HL-60 (cell line): Measurements from ENCODE around the gene LRP1B.

ENCODE experiments used
- DNase-seq, 2 experiments: peaks; one replicate each; pipeline ENCODE4 v3.0.0-alpha.2; 2010 to 2020; ENCODE audit warnings: low read depth in 1 of 2, low spot score in 1 of 2
- H3K27ac ChIP-seq: fragments of 250-450 bp; sonication (Bioruptor Pico); replicated peaks from 2 replicates; pipeline ENCODE4 v1.5.1; 2020; ENCODE audit warnings: mild to moderate bottlenecking, moderate library complexity
- H3K27me3 ChIP-seq: fragments of 250-450 bp; sonication (Bioruptor Pico); 2 replicates; pipeline ENCODE4 v1.5.1; 2021; ENCODE audit warnings: mild to moderate bottlenecking, moderate library complexity; ENCODE audit not compliant: insufficient read depth, poor library complexity, severe bottlenecking
- H3K4me3 ChIP-seq: replicated peaks from 2 replicates; pipeline ENCODE4 v1.5.1; 2011; ENCODE audit warnings: mild to moderate bottlenecking, control low read depth, low read length; ENCODE audit not compliant: insufficient read depth
- CTCF ChIP-seq: IDR thresholded peaks from one replicate; pipeline ENCODE4 v1.5.1; 2011; ENCODE audit warnings: low read length, control low read depth, inconsistent platforms; ENCODE audit not compliant: insufficient read depth
- GABPA ChIP-seq: IDR thresholded peaks from 2 replicates; pipeline ENCODE4 v1.6.1; 2012; ENCODE audit warnings: low read depth
- POLR2AphosphoS5 ChIP-seq: IDR thresholded peaks from 2 replicates; pipeline ENCODE4 v1.6.1; 2012; ENCODE audit warnings: low read depth
- SPI1 ChIP-seq: IDR thresholded peaks from 2 replicates; pipeline ENCODE4 v1.6.1; 2012; ENCODE audit warnings: low read depth, mild to moderate bottlenecking, borderline replicate concordance
- TF ChIP-seq, protein P1 (sequence below): IDR thresholded peaks from 2 replicates; pipeline ENCODE4 v1.6.1; 2012; ENCODE audit warnings: low read depth; ENCODE audit not compliant: insufficient replicate concordance

The LRP1B gene

DNA sequence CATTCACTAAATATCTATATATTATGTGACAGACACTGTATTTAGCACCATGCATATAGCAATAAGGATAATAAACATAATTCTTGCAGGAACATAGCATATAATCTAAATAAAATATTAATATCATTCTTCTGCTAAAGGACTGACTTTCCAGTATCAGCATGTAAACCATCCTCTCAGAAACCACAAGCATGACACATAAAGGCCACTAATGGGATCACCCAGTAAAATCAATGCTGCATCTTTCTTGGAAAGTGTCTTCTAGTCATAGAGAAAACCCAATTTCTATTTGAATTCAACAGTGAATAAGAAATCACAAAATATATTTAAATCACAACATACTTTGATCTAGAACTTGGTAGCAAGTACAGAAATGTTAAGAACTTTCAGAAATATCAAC lies 5.8 kb upstream of the LRP1B start:
- no peak overlapping the region for H3K27ac ChIP-seq
- no peak overlapping the region for H3K4me3 ChIP-seq
- DNase-seq, result no peak
- no peak for TF ChIP-seq SPI1
- TF ChIP-seq POLR2AphosphoS5, result no peak
- TF ChIP-seq, protein P1, sequence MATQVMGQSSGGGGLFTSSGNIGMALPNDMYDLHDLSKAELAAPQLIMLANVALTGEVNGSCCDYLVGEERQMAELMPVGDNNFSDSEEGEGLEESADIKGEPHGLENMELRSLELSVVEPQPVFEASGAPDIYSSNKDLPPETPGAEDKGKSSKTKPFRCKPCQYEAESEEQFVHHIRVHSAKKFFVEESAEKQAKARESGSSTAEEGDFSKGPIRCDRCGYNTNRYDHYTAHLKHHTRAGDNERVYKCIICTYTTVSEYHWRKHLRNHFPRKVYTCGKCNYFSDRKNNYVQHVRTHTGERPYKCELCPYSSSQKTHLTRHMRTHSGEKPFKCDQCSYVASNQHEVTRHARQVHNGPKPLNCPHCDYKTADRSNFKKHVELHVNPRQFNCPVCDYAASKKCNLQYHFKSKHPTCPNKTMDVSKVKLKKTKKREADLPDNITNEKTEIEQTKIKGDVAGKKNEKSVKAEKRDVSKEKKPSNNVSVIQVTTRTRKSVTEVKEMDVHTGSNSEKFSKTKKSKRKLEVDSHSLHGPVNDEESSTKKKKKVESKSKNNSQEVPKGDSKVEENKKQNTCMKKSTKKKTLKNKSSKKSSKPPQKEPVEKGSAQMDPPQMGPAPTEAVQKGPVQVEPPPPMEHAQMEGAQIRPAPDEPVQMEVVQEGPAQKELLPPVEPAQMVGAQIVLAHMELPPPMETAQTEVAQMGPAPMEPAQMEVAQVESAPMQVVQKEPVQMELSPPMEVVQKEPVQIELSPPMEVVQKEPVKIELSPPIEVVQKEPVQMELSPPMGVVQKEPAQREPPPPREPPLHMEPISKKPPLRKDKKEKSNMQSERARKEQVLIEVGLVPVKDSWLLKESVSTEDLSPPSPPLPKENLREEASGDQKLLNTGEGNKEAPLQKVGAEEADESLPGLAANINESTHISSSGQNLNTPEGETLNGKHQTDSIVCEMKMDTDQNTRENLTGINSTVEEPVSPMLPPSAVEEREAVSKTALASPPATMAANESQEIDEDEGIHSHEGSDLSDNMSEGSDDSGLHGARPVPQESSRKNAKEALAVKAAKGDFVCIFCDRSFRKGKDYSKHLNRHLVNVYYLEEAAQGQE, result no peak
- no peak for TF ChIP-seq CTCF
- H3K27me3 ChIP-seq, result peaks cover 13% of the 10 kb centered on the region

DNA sequence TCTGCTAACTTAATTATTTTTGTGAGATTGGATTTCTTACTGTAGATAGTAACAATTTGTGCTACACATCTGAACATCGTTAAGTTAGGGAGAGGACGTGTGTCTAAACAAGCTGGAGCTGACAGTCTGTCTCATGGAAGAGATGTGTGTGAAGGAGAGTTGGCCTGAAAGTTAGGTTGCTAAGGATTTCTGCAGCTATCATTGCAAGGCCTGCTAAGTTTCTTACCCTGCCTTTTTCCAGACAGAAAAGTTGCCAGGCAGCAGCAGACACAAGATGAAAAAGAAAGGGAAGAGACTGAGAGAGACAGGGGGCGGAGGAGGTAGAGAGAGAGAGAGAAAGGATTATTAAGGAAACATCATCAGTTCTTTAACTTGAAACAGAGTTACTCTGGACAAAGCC lies 4.1 kb upstream of the LRP1B start:
- no peak overlapping the region for H3K27ac ChIP-seq
- no peak overlapping the region for H3K4me3 ChIP-seq
- DNase-seq, result no peak
- TF ChIP-seq POLR2AphosphoS5, result no peak
- no peak for TF ChIP-seq SPI1
- no peak for TF ChIP-seq GABPA
- TF ChIP-seq, protein P1, result no peak
- no peak for TF ChIP-seq CTCF
- peaks cover 30% of the 10 kb centered on the region for H3K27me3 ChIP-seq

- Histone ChIP-seq H3K4me3 (0 out of 2 replicates have a peak overlapping the region, but pooled peaks have one; percentile 4), H3K27me3 (peaks cover 46% of the 10 kb centered on the region), H3K27ac (no peak overlapping the region)
- TF ChIP-seq POLR2AphosphoS5, result no peak
- TF ChIP-seq SPI1, result no peak
- no peak for TF ChIP-seq CTCF
- TF ChIP-seq, protein P1, result no peak
- TF ChIP-seq GABPA, result no peak
- no peak for DNase-seq
These were observed 456 bp downstream of the LRP1B start for GRCh38 chr2:142130111-142131009.
